Stimulated activated CD8-positive, alpha-beta memory T cell treated with anti-CD3 and anti-CD28 coated beads, Interleukin-4, amount 100 ng/mL, for 1 hour (primary cell): ENCODE measurements around the gene WDR38.

Source experiments
- DNase-seq, 2 donors: peaks; one replicate each; pipeline ENCODE4 v3.0.0-alpha.2; 2020; ENCODE audit warnings: low read depth in 2 of 2, low spot score in 1 of 2

The WDR38 gene

GRCh38 chr9:124857533-124858162 is 4.4 kb downstream of the WDR38 start:
- DNase-seq, result no peak

- DNase-seq, result no peak
Observed at GRCh38 chr9:124858330-124859046, 5.2 kb downstream of the WDR38 start.

- no peak for DNase-seq
Observed at GRCh38 chr9:124859803-124860581, 6.7 kb downstream of the WDR38 start.

- DNase-seq, result no peak
Observed at GRCh38 chr9:124860582-124861341, 7.5 kb downstream of the WDR38 start.

GRCh38 chr9:124861342-124862229 is 8.3 kb downstream of the WDR38 start, which contains the start of the genes ARPC5L and RPL35:
Gene ARPC5L (plus strand): TSS chr9:124862130. CDS start chr9:124869291, 7,161 bp downstream.
Gene RPL35 (minus strand): TSS chr9:124861957. CDS start chr9:124861912, 45 bp downstream.
- DNase-seq, result peak; percentile 82 to 92

GRCh38 chr9:124863371-124863871 is 10.2 kb downstream of the WDR38 start:
- no peak for DNase-seq

GRCh38 chr9:124868511-124869465 is 15.5 kb downstream of the WDR38 start:
- DNase-seq, result peak; percentile 65 to 78

GRCh38 chr9:124869466-124869985 is 16.3 kb downstream of the WDR38 start:
- DNase-seq, result peak in 1 of 2 donors; percentile 21

GRCh38 chr9:124869986-124870560 is 16.8 kb downstream of the WDR38 start:
- peak; percentile 53 to 66 for DNase-seq

- no peak for DNase-seq
Observed at GRCh38 chr9:124870723-124871122, 17.5 kb downstream of the WDR38 start.

GRCh38 chr9:124871156-124871561 is 17.9 kb downstream of the WDR38 start:
- DNase-seq, result no peak

- no peak for DNase-seq
Observed at GRCh38 chr9:124873664-124874063, 20.4 kb downstream of the WDR38 start.

- DNase-seq, result no peak
Observed at GRCh38 chr9:124875501-124875900, 22.2 kb downstream of the WDR38 start.

GRCh38 chr9:124877021-124877782 is 23.9 kb downstream of the WDR38 start:
- DNase-seq, result no peak

GRCh38 chr9:124878021-124878420 is 24.8 kb downstream of the WDR38 start:
- no peak for DNase-seq

GRCh38 chr9:124878518-124878917 is 25.3 kb downstream of the WDR38 start:
- DNase-seq, result no peak

- no peak for DNase-seq
Observed at GRCh38 chr9:124879226-124879625, 26.0 kb downstream of the WDR38 start.
